DOHH2 (cell line): ENCODE measurements around the gene NAA60.

Experiments
- H3F3A ChIP-seq: fragments of 200-600 bp; sonication (generic), shearing (Covaris generic); 2 replicates; pipeline ENCODE4 v1.6.0; 2016; ENCODE audit warnings: antibody characterized with exemption, mild to moderate bottlenecking; ENCODE audit not compliant: control insufficient read depth, insufficient read depth
- H3K27ac ChIP-seq: fragments of 200-600 bp; sonication (generic); 2 replicates; pipeline ENCODE4 v1.5.1; 2014; ENCODE audit warnings: low read depth, mild to moderate bottlenecking, low read length, moderate library complexity
- H3K27me3 ChIP-seq: fragments of 200-600 bp; sonication (generic); 2 replicates; pipeline ENCODE4 v1.6.1; 2014; ENCODE audit warnings: mild to moderate bottlenecking, low read length, mixed read lengths; ENCODE audit not compliant: control insufficient read depth
- H3K36me3 ChIP-seq: fragments of 200-600 bp; sonication (generic); 2 replicates; pipeline ENCODE4 v1.6.1; 2014; ENCODE audit warnings: mild to moderate bottlenecking, low read length, moderate library complexity, mixed read lengths; ENCODE audit not compliant: control insufficient read depth
- H3K4me1 ChIP-seq: fragments of 200-600 bp; sonication (generic); 2 replicates; pipeline ENCODE4 v1.6.1; 2014; ENCODE audit warnings: mild to moderate bottlenecking, low read length, mixed read lengths; ENCODE audit not compliant: control insufficient read depth
- H3K4me2 ChIP-seq: fragments of 200-600 bp; sonication (generic); 2 replicates; pipeline ENCODE4 v1.6.0; 2014; ENCODE audit warnings: mild to moderate bottlenecking, low read length, moderate library complexity
- H3K4me3 ChIP-seq: fragments of 200-600 bp; sonication (generic); 2 replicates; pipeline ENCODE4 v1.5.1; 2014; ENCODE audit warnings: mild to moderate bottlenecking, low read length, mixed read lengths
- H3K79me2 ChIP-seq: fragments of 200-600 bp; sonication (generic); 2 replicates; pipeline ENCODE4 v1.6.1; 2014; ENCODE audit warnings: mild to moderate bottlenecking, low read length, mixed read lengths; ENCODE audit not compliant: control insufficient read depth
- H3K9me2 ChIP-seq: fragments of 200-600 bp; sonication (generic); replicated peaks from 2 replicates; pipeline ENCODE4 v1.6.1; 2014; ENCODE audit warnings: mild to moderate bottlenecking, low read length, mixed read lengths; ENCODE audit not compliant: control insufficient read depth
- H3K9me3 ChIP-seq: fragments of 200-600 bp; sonication (generic); 2 replicates; pipeline ENCODE4 v1.6.1; 2014; ENCODE audit warnings: antibody characterized with exemption, low read length, mixed read lengths; ENCODE audit not compliant: control insufficient read depth, insufficient read depth
- H4K20me1 ChIP-seq: fragments of 200-600 bp; sonication (generic); 2 replicates; pipeline ENCODE4 v1.6.0; 2014; ENCODE audit warnings: low read depth, mild to moderate bottlenecking, antibody characterized with exemption, low read length, moderate library complexity; ENCODE audit not compliant: control insufficient read depth, insufficient read depth
- EZH2phosphoT487 ChIP-seq: fragments of 200-600 bp; sonication (generic); IDR thresholded peaks from 2 replicates; pipeline ENCODE4 v1.6.1; 2017; ENCODE audit warnings: borderline replicate concordance, mild to moderate bottlenecking, antibody characterized with exemption, low read length, moderate library complexity, mixed read lengths
- TF ChIP-seq, protein P1 (sequence below): fragments of 200-600 bp; sonication (generic); IDR thresholded peaks from one replicate; pipeline ENCODE4 v1.5.1; 2014; ENCODE audit warnings: antibody characterized with exemption, mild to moderate bottlenecking, low read depth, low read length; ENCODE audit not compliant: poor library complexity, severe bottlenecking

Gene NAA60

DNA sequence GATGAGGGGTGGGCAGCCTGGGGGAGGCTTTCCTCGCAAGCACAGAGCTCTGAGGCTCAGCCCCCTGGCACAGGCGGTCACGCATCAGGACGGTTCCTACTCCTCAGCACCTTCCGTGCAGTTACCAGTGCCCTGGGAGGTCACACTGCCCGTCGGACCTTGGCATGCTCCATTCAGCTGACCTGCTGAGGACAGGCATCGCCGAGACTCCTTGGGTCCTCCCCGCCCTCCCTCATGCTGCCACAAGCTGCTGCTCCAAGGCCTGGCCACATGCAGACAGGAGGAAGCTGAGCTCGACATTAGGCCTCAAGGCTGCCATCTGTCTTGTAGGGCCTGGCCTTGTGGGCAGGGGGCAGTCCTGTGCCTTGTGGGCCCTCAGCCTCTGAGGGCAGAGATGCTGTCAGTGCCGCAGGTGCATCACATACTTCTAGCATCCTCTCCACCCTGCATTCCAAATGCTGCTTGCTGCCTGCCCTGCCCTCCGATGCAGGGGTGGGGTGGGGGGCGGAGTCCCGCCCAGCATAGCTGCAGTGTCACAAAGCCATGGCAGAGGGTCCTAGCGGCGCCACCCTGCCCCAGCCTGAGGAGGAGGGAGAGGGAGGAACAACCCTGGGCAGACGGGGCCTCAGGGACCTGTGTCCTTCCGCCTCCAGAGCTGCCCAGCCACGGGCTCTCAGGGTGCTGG lies 42.5 kb downstream of the NAA60 start:
- H3K27me3 ChIP-seq = no peaks in the 10 kb centered on the region
- H3K36me3 ChIP-seq = peaks cover 49% of the 10 kb centered on the region
- no peaks in the 10 kb centered on the region for H3K4me1 ChIP-seq
- no peak for TF ChIP-seq EZH2phosphoT487
- TF ChIP-seq, protein P1, sequence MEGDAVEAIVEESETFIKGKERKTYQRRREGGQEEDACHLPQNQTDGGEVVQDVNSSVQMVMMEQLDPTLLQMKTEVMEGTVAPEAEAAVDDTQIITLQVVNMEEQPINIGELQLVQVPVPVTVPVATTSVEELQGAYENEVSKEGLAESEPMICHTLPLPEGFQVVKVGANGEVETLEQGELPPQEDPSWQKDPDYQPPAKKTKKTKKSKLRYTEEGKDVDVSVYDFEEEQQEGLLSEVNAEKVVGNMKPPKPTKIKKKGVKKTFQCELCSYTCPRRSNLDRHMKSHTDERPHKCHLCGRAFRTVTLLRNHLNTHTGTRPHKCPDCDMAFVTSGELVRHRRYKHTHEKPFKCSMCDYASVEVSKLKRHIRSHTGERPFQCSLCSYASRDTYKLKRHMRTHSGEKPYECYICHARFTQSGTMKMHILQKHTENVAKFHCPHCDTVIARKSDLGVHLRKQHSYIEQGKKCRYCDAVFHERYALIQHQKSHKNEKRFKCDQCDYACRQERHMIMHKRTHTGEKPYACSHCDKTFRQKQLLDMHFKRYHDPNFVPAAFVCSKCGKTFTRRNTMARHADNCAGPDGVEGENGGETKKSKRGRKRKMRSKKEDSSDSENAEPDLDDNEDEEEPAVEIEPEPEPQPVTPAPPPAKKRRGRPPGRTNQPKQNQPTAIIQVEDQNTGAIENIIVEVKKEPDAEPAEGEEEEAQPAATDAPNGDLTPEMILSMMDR = no peak
- no peaks in the 10 kb centered on the region for H3K9me2 ChIP-seq
- no peaks in the 10 kb centered on the region for H3K79me2 ChIP-seq
- H3K4me3 ChIP-seq = no peak overlapping the region
- H3F3A ChIP-seq = no peaks in the 10 kb centered on the region
- no peaks in the 10 kb centered on the region for H4K20me1 ChIP-seq
- H3K27ac ChIP-seq = no peak overlapping the region
- H3K4me2 ChIP-seq = no peak overlapping the region
- H3K9me3 ChIP-seq = no peaks in the 10 kb centered on the region

DNA sequence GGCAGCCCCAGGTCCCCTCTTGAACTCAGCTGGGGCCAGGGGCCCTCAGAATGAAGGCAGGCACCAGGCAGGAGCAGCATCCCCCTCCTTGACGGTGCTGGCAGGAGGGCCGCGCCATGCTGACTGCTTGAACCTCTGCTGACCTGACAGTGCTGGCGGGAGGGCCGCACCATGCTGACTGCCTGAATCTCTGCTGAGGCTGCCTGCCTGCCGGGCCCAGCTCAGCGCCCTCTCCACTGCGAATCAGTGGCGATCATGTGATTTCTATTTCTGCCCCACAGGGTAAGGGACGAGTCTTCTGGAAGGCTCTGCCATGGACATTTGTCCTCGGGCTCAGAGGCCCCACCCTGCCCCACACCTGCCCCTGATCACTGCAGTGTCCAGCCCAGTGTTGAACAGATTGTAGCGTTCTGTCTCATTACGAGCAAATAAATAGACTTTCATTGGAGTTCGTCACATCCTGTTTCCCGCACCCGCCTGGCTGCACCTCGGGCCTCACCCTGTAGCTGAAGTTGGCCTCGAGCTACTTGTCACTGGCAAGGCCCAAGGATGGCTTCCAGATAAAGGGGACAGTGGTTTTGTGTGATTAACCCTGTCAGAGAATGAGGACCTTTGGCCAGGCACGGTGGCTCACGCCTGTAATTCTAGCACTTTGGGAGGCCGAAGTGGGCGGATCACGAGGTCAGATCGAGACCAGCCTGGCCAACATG lies 43.2 kb downstream of the NAA60 start:
- TF ChIP-seq, protein P1 = no peak
- TF ChIP-seq EZH2phosphoT487 = no peak
- no peaks in the 10 kb centered on the region for H3K9me3 ChIP-seq
- no peak overlapping the region for H3K27ac ChIP-seq
- peaks cover 43% of the 10 kb centered on the region for H3K36me3 ChIP-seq
- H3K9me2 ChIP-seq = no peaks in the 10 kb centered on the region
- no peaks in the 10 kb centered on the region for H3K4me1 ChIP-seq
- no peaks in the 10 kb centered on the region for H3F3A ChIP-seq
- no peaks in the 10 kb centered on the region for H4K20me1 ChIP-seq
- H3K79me2 ChIP-seq = no peaks in the 10 kb centered on the region
- H3K4me3 ChIP-seq = no peak overlapping the region
- H3K4me2 ChIP-seq = no peak overlapping the region
- H3K27me3 ChIP-seq = no peaks in the 10 kb centered on the region

DNA sequence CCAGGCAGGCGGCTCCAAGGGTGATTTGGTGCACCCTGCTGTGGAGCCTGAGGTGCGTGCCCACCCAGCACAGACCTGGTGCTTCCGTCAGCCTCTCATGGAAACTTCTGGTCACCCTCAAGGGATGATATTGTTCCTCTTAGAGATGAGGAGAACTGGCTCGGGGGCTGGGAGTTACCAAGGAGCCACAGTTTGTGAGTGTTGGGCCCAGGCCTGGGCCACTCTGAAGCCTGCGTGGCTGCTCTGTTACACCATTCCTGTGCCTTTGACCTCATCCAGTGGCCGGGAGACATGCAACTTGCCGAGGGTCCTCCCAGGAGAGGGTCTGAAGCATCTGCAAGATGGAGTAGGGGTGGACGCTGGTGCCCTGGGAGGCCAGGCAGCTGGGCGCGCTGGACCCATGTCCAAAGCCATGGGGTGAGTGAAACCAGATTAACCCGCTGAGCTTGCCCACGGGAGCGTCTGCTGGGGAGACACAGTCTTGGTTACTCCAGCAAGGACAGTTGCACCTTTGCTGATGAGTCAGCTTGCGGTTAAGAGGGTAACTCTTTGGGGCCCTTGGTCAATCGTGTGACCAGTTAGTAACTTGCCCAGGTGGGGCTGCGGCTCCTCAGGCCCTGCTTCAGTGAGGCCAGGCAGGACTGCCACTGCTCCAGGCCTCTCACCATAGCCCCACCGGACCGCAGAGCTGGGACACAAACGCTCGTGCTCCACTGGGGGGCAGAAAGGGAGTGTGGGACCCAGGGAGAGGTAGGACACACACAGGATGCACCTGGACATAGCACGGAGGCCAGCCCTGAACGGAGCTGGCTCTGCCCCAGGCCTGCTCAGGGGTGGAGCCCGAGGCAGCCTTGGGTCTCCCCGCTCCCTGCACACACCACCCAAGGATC lies 44.3 kb downstream of the NAA60 start:
- H3K9me2 ChIP-seq = no peaks in the 10 kb centered on the region
- H4K20me1 ChIP-seq = no peaks in the 10 kb centered on the region
- no peaks in the 10 kb centered on the region for H3K4me1 ChIP-seq
- H3F3A ChIP-seq = no peaks in the 10 kb centered on the region
- TF ChIP-seq, protein P1 = no peak
- no peak for TF ChIP-seq EZH2phosphoT487
- H3K4me3 ChIP-seq = no peak overlapping the region
- H3K79me2 ChIP-seq = no peaks in the 10 kb centered on the region
- no peaks in the 10 kb centered on the region for H3K27me3 ChIP-seq
- H3K4me2 ChIP-seq = no peak overlapping the region
- H3K27ac ChIP-seq = no peak overlapping the region
- H3K36me3 ChIP-seq = peaks cover 35% of the 10 kb centered on the region
- H3K9me3 ChIP-seq = no peaks in the 10 kb centered on the region
